ENCODE measurements around the gene TMEM259.

The TMEM259 gene

GRCh38 chr19:1019980-1020867 lies 699 bp downstream of the TMEM259 start:
- TF ChIP-seq CTCF (conservative IDR thresholded peaks at IDR 0.05; ENCODE audit: low read length) = no peak
- peak overlapping the region; percentile 92 for H3K4me3 ChIP-seq (ENCODE audit: low read length)
- DNase-seq (ENCODE audit: low read depth) = no peak

DNA sequence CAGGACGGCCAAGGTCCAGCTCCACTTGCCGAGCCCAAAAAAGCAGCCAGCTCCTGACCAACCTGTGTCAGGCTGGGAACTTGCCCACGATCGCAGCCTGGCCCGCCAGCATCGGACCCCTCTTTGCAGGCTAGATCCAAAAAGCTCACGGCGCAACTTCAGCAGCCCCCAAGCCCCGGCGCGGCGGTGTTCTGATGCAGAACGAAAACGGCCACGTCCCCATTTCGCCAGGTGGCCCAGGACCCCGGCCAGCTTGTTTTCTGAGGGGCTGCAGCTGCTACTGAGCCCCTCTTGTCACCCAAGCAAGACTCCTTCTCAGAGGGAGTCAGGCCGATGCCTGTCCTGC lies 1.3 kb downstream of the TMEM259 start:
- H3K4me3 ChIP-seq (ENCODE audit: low read length) = peak overlapping the region; percentile 92
- TF ChIP-seq CTCF (conservative IDR thresholded peaks at IDR 0.05; ENCODE audit: low read length) = no peak
- no peak for DNase-seq (ENCODE audit: low read depth)

DNA sequence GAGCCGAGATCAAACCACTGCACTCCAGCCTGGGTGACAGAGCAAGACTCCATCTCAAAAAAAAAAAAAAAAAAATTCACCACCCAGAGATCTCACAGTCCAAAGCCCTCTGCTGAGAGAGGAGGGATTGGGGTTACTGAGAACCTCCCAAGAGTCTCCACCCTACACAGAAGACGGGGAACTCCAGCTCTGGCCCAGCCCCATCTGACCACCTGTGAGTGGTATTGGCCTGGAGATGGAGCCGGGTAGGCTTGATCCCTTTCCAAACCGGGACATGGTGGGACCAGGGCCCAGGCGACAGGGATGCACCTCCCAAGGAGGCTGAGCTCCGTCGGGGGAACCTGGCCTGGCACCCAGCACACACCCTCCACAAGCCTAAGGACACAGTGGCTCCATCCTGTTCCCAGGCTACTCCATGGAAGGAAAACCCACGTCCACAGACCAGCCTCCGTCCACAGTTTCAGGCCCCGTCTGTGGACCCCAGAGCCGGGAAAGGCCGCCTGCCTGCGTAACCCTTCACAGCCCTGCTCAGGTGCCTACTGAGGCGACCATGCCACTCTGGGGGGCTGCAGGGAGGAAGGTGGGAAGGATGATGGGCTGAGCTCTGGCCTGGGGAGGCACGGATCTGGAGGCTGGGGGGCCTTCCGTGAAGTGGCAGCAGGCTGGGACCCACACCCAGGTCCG lies 1.8 kb downstream of the TMEM259 start:
- DNase-seq (ENCODE audit: low read depth) = no peak
- TF ChIP-seq CTCF (conservative IDR thresholded peaks at IDR 0.05; ENCODE audit: low read length) = no peak
- H3K4me3 ChIP-seq (ENCODE audit: low read length) = peak overlapping the region; percentile 92

- TF ChIP-seq CTCF (conservative IDR thresholded peaks at IDR 0.05; ENCODE audit: low read length) = no peak
- peak overlapping the region; percentile 7; the same call in 1 of the 2 replicates for H3K4me3 ChIP-seq (ENCODE audit: low read length)
- no peak for DNase-seq (ENCODE audit: low read depth)
Measured at GRCh38 chr19:1018393-1018792, 2.5 kb downstream of the TMEM259 start.

DNA sequence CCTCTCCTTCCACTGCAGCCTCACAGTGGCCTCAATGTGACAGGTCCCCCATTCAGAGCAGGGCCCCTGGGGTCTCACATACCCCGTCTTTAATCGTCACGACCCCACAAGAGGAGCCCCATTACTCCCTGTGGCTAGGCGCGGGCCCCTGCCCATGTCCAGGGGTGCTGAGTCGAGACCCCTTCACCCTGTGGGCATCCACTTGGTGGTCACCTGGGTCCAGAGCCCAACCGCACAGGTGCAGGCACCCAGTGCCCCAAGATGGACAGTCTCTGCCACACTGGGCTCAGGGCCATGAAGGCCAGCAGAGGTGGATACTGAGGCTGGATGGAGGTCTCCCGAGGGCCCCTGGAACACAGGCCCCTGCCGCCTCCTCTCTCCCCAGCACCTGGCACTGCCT lies 3.0 kb downstream of the TMEM259 start:
- TF ChIP-seq CTCF (conservative IDR thresholded peaks at IDR 0.05; ENCODE audit: low read length) = no peak
- no peak for DNase-seq (ENCODE audit: low read depth)
- no peak overlapping the region for H3K4me3 ChIP-seq (ENCODE audit: low read length)

DNA sequence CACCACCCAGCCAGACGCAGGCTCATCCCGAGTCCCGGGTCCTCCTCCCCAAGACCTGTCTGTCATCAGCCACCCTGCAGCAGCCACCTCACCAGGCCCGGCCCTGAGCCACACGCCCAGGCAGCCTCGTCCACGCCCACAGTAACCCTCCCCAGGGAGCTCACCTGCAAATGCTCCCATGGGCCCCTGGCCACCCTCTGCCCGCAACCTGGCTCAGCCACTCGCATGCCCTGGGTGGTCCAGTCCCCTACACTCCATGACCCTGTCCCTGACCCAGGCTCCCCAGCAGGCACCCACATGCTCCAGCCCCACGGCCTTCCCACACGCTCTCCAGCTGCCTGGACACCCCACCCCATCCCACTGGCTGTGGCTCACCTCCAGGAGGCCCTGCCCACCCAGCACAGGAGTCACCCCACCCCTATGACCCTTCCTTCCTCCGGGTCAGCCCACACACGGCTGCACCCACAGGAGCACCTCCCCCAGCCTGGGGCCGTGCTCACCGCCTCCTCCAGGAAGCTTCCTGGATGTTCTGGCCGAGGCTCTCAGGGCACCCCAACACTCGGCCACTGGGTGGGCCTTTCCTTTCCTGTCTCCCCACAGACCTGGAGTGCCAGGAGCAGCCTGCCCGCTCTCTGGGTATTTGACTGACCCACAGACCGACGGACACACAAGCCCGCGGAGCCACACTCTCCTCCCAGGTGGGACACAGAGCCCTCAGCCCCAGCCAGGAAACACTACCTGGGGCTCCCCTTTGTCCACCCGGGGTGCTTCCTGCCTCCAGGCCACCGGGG lies 3.6 kb downstream of the TMEM259 start:
- H3K4me3 ChIP-seq (ENCODE audit: low read length) = peak overlapping the region; percentile 20
- no peak for DNase-seq (ENCODE audit: low read depth)
- TF ChIP-seq CTCF (conservative IDR thresholded peaks at IDR 0.05; ENCODE audit: low read length) = no peak

Measured in AG10803 (cell line).